AG04450 (cell line): ENCODE results near the gene R3HDML. TPM values are rescaled to one million over a fixed set of nuclear protein-coding genes. Genes with fewer than 3 reads are reported as not detected.

Source experiments
- CTCF ChIA-PET: fragments of 300-600, 350-600 bp; formaldehyde crosslinking; extraction: SDS; loops from one replicate; lab custom pipeline; 2022; ENCODE audit warnings: antibody characterized with exemption, inconsistent platforms; lab: Charles Lee
- POLR2A ChIA-PET: fragments of 350-600 bp; formaldehyde crosslinking; extraction: SDS; loops from one replicate; lab custom pipeline; 2021; ENCODE audit warnings: antibody characterized with exemption, inconsistent platforms; lab: Yijun Ruan, JAX
- DNase-seq: peaks from one replicate; pipeline ENCODE4 v3.0.0-alpha.2; 2011; ENCODE audit warnings: low read depth, low spot score
- H3K27ac ChIP-seq: one replicate; pipeline ENCODE4 v1.5.1; 2012; ENCODE audit warnings: low read depth, low read length, control low read depth
- H3K27me3 ChIP-seq: one replicate; pipeline ENCODE4 v1.6.0; 2012; ENCODE audit warnings: low read length; ENCODE audit not compliant: control insufficient read depth, insufficient read depth
- H3K4me3 ChIP-seq: 2 replicates; pipeline ENCODE4 v1.5.1; 2011; ENCODE audit warnings: mild to moderate bottlenecking, low read depth, low read length, control low read depth
- H3K9me3 ChIP-seq: 2 replicates; pipeline ENCODE4 v1.5.1; 2012; ENCODE audit warnings: low read length; ENCODE audit not compliant: control insufficient read depth, insufficient read depth
- CTCF ChIP-seq: IDR thresholded peaks from 2 replicates; pipeline ENCODE4 v1.5.1; 2011; ENCODE audit warnings: low read depth, low read length, control low read depth, inconsistent platforms
- polyA plus RNA-seq: library from polyadenylated mRNA; depleted of rRNA; stranded (reverse); fragments of >200 nt; gene quantifications from 2 replicates; pipeline ENCODE4 v1.2.3, GENCODE V29; 2011

R3HDML gene
- polyA plus RNA-seq, 1 experiment, result not detected

GRCh38 chr20:44388466-44389023 lies 51.7 kb downstream of the R3HDML start:
- ChIA-PET CTCF (interaction anchor here (0.7 to 2.9 kb wide), 10 partner anchors 22 to 293 kb away, joined by 3 to 14 read pairs (median 4); partner anchors contain the start of gene FITM2), POLR2A (no interaction called here)
- peak; percentile 81 for TF ChIP-seq CTCF
- H3K27ac ChIP-seq, result no peak overlapping the region
- DNase-seq, result peak; percentile 21
- peaks cover 19% of the 10 kb centered on the region for H3K27me3 ChIP-seq
- no peaks in the 10 kb centered on the region for H3K9me3 ChIP-seq
- H3K4me3 ChIP-seq, result no peak overlapping the region

- POLR2A ChIA-PET, result no interaction called here
- Histone ChIP-seq H3K27me3 (peaks cover 19% of the 10 kb centered on the region), H3K9me3 (no peaks in the 10 kb centered on the region), H3K4me3 (no peak overlapping the region), H3K27ac (no peak overlapping the region)
- CTCF ChIA-PET, result interaction anchor here (1.2 to 2.9 kb wide), 4 partner anchors 60 to 152 kb away, joined by 3 to 14 read pairs (median 4); no protein-coding TSS in a partner anchor
- no peak for TF ChIP-seq CTCF
- no peak for DNase-seq
Measured at GRCh38 chr20:44389871-44390270, 53.0 kb downstream of the R3HDML start.

GRCh38 chr20:44390280-44390679 lies 53.4 kb downstream of the R3HDML start:
- Histone ChIP-seq H3K4me3 (no peak overlapping the region), H3K27ac (no peak overlapping the region), H3K9me3 (no peaks in the 10 kb centered on the region), H3K27me3 (peaks cover 22% of the 10 kb centered on the region)
- DNase-seq, result no peak
- TF ChIP-seq CTCF, result no peak
- ChIA-PET CTCF (interaction anchor here (1.9 to 2.9 kb wide), 2 partner anchors 70 to 72 kb away, joined by 5 to 14 read pairs; no protein-coding TSS in a partner anchor), POLR2A (no interaction called here)

GRCh38 chr20:44392088-44392775 lies 55.4 kb downstream of the R3HDML start:
- ChIA-PET POLR2A (no interaction called here), CTCF (interaction anchor here (0.5 kb wide), 1 partner anchor 217 kb away, joined by 3 read pairs; no protein-coding TSS in a partner anchor)
- DNase-seq, result no peak
- TF ChIP-seq CTCF, result no peak
- Histone ChIP-seq H3K4me3 (no peak overlapping the region), H3K27ac (no peak overlapping the region), H3K27me3 (peaks cover 23% of the 10 kb centered on the region), H3K9me3 (no peaks in the 10 kb centered on the region)
